Osteoblast (primary cell): ENCODE measurements around the gene ZBTB7C. TPM values are rescaled to one million over a fixed set of nuclear protein-coding genes. Genes with fewer than 3 reads are reported as not detected.
A peak's percentile ranks its signal among the peaks of the same experiment; 100 is the strongest.

Source experiments
- DNase-seq: peaks from one replicate; pipeline ENCODE4 v3.0.0; 2011; ENCODE audit warnings: low spot score, mixed read lengths; ENCODE audit not compliant: insufficient read length; ENCODE audit errors: missing footprints
- H2AFZ ChIP-seq: 2 replicates; pipeline ENCODE4 v1.6.0; 2011; ENCODE audit warnings: mild to moderate bottlenecking, low read length
- H3K27ac ChIP-seq: 2 replicates; pipeline ENCODE4 v1.5.1; 2011; ENCODE audit warnings: mild to moderate bottlenecking, low read depth, low read length, moderate library complexity
- H3K27me3 ChIP-seq: 2 replicates; pipeline ENCODE4 v1.6.0; 2012; ENCODE audit warnings: mild to moderate bottlenecking, control low read depth, inconsistent platforms, low read length, moderate library complexity; ENCODE audit not compliant: insufficient read depth
- H3K36me3 ChIP-seq: 2 replicates; pipeline ENCODE4 v1.5.1; 2011; ENCODE audit warnings: mild to moderate bottlenecking, low read length, control low read depth, moderate library complexity; ENCODE audit not compliant: insufficient read depth
- H3K4me1 ChIP-seq: 2 replicates; pipeline ENCODE4 v1.5.1; 2011; ENCODE audit warnings: mild to moderate bottlenecking, low read length, control low read depth, moderate library complexity; ENCODE audit not compliant: insufficient read depth
- H3K4me2 ChIP-seq: 2 replicates; pipeline ENCODE4 v1.6.0; 2011; ENCODE audit warnings: mild to moderate bottlenecking, low read length; ENCODE audit not compliant: insufficient read depth
- H3K4me3 ChIP-seq: fragments of 200-600 bp; sonication (generic); 3 replicates; pipeline ENCODE4 v1.5.1; 2012; ENCODE audit warnings: mild to moderate bottlenecking, low read length, inconsistent platforms; ENCODE audit not compliant: insufficient read depth
- H3K79me2 ChIP-seq: 2 replicates; pipeline ENCODE4 v1.6.0; 2012; ENCODE audit warnings: mild to moderate bottlenecking, low read length, control low read depth, inconsistent platforms; ENCODE audit not compliant: insufficient read depth
- H3K9me3 ChIP-seq: 2 replicates; pipeline ENCODE4 v1.5.1; 2011; ENCODE audit warnings: low read depth, low read length, control low read depth
- H4K20me1 ChIP-seq: 2 replicates; pipeline ENCODE4 v1.6.0; 2012; ENCODE audit warnings: mild to moderate bottlenecking, low read length, control low read depth; ENCODE audit not compliant: insufficient read depth
- total RNA-seq: library from RNA; depleted of rRNA; stranded (reverse); fragments of >200 nt; gene quantifications from 2 replicates; pipeline ENCODE4 v1.2.3, GENCODE V29; 2012
- TF ChIP-seq, protein P1 (sequence below): IDR thresholded peaks from 2 replicates; pipeline ENCODE4 v1.5.1; 2011; ENCODE audit warnings: mild to moderate bottlenecking, low read depth, low read length, moderate library complexity; ENCODE audit errors: extremely low read depth

The ZBTB7C gene
- total RNA-seq, 1 donor: 0.36 TPM

DNA sequence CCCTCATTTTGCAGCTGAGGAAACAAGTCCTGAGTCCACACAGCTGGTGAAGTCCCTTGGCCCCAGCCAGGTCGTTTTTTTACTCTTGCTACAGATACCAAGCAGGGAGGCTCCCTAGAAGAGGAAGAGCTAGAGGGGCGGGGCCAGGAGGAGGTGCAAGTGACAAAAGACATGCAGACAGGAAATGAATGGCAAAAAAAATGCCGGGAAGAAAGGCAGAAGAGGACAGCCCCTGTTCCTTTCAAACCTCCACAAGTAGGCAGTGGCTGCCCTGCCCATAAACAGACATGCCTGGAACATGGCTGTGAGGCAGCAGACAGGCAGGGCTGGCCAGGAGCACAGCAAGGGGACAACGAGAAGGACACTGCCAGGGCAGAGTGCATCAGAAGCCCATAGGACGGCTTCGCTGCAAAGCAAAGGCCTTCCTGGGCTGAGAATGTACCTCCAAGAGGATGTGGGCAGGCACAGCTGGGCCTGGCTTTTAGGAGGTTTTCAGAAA is 108.7 kb downstream of the ZBTB7C start:
- TF ChIP-seq, protein P1, sequence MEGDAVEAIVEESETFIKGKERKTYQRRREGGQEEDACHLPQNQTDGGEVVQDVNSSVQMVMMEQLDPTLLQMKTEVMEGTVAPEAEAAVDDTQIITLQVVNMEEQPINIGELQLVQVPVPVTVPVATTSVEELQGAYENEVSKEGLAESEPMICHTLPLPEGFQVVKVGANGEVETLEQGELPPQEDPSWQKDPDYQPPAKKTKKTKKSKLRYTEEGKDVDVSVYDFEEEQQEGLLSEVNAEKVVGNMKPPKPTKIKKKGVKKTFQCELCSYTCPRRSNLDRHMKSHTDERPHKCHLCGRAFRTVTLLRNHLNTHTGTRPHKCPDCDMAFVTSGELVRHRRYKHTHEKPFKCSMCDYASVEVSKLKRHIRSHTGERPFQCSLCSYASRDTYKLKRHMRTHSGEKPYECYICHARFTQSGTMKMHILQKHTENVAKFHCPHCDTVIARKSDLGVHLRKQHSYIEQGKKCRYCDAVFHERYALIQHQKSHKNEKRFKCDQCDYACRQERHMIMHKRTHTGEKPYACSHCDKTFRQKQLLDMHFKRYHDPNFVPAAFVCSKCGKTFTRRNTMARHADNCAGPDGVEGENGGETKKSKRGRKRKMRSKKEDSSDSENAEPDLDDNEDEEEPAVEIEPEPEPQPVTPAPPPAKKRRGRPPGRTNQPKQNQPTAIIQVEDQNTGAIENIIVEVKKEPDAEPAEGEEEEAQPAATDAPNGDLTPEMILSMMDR: no peak
- no peaks in the 10 kb centered on the region for H4K20me1 ChIP-seq
- no peaks in the 10 kb centered on the region for H3K4me1 ChIP-seq
- no peak overlapping the region for H3K4me3 ChIP-seq
- H3K36me3 ChIP-seq: no peaks in the 10 kb centered on the region
- no peak overlapping the region for H2AFZ ChIP-seq
- H3K9me3 ChIP-seq: no peaks in the 10 kb centered on the region
- DNase-seq: no peak
- H3K27me3 ChIP-seq: peaks cover 2% of the 10 kb centered on the region
- no peak overlapping the region for H3K27ac ChIP-seq
- H3K4me2 ChIP-seq: no peak overlapping the region
- H3K79me2 ChIP-seq: no peaks in the 10 kb centered on the region

DNA sequence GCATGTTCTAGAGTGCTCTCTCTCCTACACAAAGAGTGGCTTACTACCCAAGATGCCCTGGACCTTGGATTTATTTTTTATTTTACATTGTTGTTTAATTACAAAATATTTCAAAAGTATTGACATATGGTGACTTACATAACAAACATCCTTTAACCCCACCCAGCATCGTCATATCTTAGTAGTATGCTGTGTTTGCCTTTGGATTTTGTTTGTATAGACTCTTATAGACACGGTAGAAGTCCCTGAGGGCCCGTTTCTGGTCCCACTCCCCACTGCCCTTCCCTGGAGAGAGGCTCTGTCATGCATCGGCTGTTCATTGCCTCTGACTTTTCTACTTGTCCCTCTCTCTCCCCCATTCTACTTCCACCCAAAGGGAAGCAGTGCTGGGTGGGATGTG is 112.0 kb downstream of the ZBTB7C start:
- no peaks in the 10 kb centered on the region for H3K36me3 ChIP-seq
- H3K79me2 ChIP-seq: no peaks in the 10 kb centered on the region
- TF ChIP-seq, protein P1: no peak
- no peaks in the 10 kb centered on the region for H4K20me1 ChIP-seq
- H3K4me3 ChIP-seq: no peak overlapping the region
- H3K4me2 ChIP-seq: no peak overlapping the region
- H3K9me3 ChIP-seq: no peaks in the 10 kb centered on the region
- H2AFZ ChIP-seq: no peak overlapping the region
- no peak overlapping the region for H3K27ac ChIP-seq
- no peak for DNase-seq
- H3K27me3 ChIP-seq: peaks cover 2% of the 10 kb centered on the region
- H3K4me1 ChIP-seq: no peaks in the 10 kb centered on the region

DNA sequence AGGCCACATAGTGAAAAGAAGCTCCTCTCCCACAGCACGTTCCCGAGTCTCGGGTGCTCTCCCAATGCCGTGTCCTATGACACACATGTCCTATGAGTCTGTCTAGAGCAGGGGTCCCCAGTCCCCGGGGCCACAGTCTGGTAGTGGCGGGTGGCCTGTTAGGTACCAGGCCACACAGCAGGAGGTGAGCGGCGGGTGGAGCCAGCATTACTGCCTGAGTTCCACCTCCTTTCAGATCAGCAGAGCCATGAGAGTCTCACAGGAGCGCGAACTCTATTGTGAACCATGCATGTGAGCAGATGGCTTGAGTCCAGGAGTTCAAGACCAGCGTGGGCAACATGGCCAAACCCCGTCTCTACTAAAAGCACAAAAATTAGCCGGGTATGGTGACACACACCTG is 112.6 kb downstream of the ZBTB7C start:
- no peaks in the 10 kb centered on the region for H4K20me1 ChIP-seq
- H3K9me3 ChIP-seq: no peaks in the 10 kb centered on the region
- DNase-seq: no peak

DNA sequence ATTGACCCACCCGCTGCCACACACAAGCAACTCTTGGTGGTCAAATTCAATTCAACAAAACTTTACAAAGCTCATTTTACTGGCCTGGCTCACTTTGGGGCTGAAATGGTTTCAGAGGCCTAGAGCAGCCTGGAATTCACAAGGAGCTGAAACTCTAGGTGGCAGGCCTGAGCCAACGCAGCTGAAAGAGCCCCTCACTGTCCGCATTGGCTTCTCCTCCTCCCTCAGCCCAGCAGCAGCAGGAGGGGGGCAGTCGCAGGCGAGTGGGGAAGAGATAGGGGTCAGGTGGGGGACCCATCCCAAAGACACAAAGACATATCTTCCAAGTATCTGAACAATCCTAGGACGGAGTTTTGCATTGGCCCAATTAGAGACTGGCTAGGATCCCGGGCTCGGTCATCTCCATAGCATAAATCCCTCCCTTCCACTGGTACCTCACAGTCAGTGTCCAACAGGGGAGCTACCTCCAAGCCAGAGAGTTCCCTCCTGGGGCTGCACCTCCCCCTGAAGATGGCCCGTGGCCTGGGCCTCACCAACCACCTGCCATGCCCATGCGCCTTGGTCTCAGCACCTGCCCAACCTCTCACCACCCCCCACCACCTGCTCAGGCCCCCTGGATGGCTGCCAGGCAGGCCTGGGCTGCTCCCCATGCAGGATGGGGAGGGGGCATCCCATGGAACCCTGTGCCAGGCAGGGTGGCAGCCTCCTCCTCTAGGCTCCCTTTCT is 113.4 kb downstream of the ZBTB7C start:
- no peak overlapping the region for H3K4me3 ChIP-seq
- no peaks in the 10 kb centered on the region for H3K9me3 ChIP-seq
- no peak overlapping the region for H3K27ac ChIP-seq
- H3K36me3 ChIP-seq: no peaks in the 10 kb centered on the region
- no peak overlapping the region for H2AFZ ChIP-seq
- DNase-seq: no peak
- no peaks in the 10 kb centered on the region for H3K79me2 ChIP-seq
- H3K4me2 ChIP-seq: no peak overlapping the region
- no peaks in the 10 kb centered on the region for H3K4me1 ChIP-seq
- no peaks in the 10 kb centered on the region for H3K27me3 ChIP-seq
- TF ChIP-seq, protein P1: peak; percentile 37
- no peaks in the 10 kb centered on the region for H4K20me1 ChIP-seq

More for the DNA sequence above, 112.6 kb downstream of the ZBTB7C start:
- no peak overlapping the region for H3K27ac ChIP-seq
- no peaks in the 10 kb centered on the region for H3K4me1 ChIP-seq
- no peak overlapping the region for H2AFZ ChIP-seq
- H3K36me3 ChIP-seq: no peaks in the 10 kb centered on the region
- peaks cover under 1% of the 10 kb centered on the region for H3K27me3 ChIP-seq
- no peak overlapping the region for H3K4me2 ChIP-seq
- no peaks in the 10 kb centered on the region for H3K79me2 ChIP-seq
- H3K4me3 ChIP-seq: no peak overlapping the region
- TF ChIP-seq, protein P1: no peak
